ENCODE results near the gene ARHGAP4. TPM values are rescaled to one million over a fixed set of nuclear protein-coding genes. Genes with fewer than 3 reads are reported as not detected.

The ARHGAP4 gene
- total RNA-seq, 3 donors from 2014 or later, result 96.7 to 128 (median 108) TPM

DNA sequence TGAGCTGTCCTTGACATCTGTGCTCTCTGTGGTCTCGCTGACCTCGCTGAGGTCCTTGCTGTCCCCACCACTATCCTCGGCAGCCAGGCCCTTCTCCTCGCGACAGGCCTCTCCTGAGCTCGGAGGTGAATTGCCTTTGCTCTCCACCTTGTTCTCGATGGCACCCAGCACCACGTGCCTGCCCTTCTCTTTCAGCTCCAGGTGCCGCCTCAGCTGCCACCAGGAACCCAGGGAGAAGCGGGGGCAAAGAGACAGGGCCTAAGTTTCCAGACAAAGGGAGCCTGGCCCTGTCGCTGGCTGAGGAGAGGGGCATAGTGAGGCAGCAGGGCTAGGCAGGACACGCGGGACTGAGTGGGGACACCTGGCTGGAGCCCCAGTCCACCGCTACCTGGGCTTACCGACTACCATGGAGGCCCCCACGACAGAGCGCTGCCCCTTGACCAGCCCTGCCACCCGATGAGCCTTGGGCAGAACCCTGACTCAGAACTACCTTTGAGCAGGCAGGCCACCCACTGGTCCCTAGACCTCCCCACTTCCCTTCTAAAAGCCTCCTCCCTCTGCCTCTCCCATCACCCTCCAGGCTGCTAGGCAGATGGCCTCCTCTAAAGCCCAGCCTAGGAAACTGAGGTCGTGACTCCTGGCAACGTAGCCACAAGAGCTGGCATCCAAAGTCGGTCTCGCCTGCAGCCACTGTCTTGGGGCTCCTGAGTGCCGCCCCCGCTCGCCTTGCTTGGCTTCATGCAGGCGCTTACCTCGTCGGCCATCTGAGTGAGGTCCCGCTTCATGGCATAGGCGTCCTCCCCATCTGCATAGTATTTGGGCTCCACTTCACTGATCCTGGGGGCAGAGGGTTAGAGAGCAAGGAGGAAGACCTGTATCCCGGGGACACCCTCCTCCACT lies 4.2 kb upstream of the ARHGAP4 start:
- DNase-seq (no peak), ATAC-seq (no peak)
- H3K36me3 Mint-ChIP-seq (ENCODE audit: insufficient read depth), result peaks cover 3% of the 10 kb centered on the region
- H3K4me3 Mint-ChIP-seq, result no peak overlapping the region
- H3K4me1 Mint-ChIP-seq (ENCODE audit: low read depth), result peaks cover 16% of the 10 kb centered on the region
- no peaks in the 10 kb centered on the region for H3K27me3 Mint-ChIP-seq (ENCODE audit: low read depth)
- H3K9me3 Mint-ChIP-seq, result no peaks in the 10 kb centered on the region

DNA sequence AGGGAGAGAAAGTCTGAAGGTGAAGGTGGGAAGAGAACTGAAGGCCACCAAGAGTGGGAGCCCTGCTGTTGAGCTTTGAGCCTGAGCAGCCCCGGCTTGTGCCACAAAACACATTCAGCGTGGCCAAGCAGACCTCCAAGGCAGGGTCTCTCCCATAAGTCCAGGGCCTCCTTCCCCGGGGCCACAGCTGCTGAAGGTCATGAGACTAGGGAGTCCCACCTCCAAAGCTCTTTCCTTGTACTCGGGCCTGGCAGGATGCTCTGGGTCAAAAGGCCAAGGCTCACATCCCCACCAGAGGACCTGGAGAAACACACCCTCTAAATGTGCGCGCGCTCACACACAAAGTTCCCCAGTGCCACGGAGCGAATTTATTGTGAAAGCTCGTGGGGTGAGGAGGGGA lies 3.5 kb upstream of the ARHGAP4 start:
- Mint-ChIP-seq H3K27me3 (ENCODE audit: low read depth) (no peaks in the 10 kb centered on the region), H3K36me3 (ENCODE audit: insufficient read depth) (peaks cover 3% of the 10 kb centered on the region), H3K4me1 (ENCODE audit: low read depth) (peaks cover 18% of the 10 kb centered on the region), H3K4me3 (peak overlapping the region; percentile 70), H3K9me3 (no peaks in the 10 kb centered on the region)
- ATAC-seq (no peak), DNase-seq (no peak)

DNA sequence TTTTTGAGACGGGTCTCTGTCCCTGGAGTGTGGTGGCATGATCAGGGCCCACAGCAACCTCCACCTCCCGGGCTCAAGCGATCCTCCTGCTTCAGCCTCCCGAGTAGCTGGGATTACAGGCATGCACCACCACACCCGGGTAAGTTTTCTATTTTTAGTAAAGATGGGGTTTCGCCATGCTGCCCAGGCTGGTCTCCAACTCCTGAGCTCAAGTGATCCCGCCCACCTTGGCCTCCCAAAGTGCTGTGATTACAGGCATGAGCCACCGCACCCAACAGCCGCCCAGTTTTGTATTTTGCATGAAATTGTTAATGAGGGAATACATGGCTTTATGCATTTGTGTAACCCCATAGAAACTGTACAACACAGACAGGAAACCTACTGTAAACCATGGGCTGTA lies 2.8 kb upstream of the ARHGAP4 start:
- H3K27me3 Mint-ChIP-seq (ENCODE audit: low read depth), result no peaks in the 10 kb centered on the region
- H3K4me3 Mint-ChIP-seq, result peak overlapping the region; percentile 70
- peaks cover 21% of the 10 kb centered on the region for H3K4me1 Mint-ChIP-seq (ENCODE audit: low read depth)
- ATAC-seq (no peak), DNase-seq (no peak)
- H3K36me3 Mint-ChIP-seq (ENCODE audit: insufficient read depth), result peaks cover 3% of the 10 kb centered on the region
- no peaks in the 10 kb centered on the region for H3K9me3 Mint-ChIP-seq

DNA sequence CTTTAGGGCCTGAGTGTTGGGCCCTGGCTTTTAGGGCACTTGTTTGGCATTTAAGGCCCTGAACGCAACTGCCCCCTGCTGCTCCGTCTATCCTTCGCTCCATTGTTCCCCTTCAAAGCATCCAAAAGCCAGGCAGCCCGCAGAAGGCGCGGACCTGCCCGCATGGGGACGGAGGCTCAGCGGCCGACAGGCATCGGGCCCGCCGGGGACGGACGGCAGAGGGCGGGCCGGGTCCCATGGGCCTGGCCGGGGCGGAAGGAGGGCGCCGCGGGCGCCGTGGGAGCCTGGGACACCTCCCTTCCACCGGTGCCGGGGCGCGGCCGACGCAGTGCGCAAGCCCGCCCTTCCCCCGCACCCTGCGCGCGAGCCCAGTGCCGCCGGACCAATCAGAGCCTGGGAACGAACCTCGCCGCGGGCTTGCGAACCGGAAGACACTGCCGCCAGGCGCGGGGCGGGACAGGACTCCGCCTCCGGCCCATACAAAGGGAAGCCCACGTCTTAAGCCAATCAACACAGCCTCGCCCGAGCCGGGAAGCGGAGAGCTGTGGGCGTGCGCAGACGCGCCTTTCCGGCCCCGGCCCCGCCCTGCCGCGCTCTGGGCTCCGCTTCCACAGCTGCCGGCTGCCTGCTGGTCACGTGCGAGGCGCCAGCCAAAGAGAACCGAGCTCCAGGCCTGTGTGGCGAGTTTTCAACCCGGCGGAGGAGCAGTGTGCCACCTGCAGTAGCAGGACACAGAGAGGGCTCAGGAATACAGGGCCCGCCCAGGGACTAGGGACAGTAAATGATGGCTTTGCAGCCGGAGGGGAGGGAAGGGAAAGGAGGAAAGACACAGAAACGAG lies 2.1 kb upstream of the ARHGAP4 start:
- Mint-ChIP-seq H3K4me3 (peak overlapping the region; percentile 87), H3K27me3 (ENCODE audit: low read depth) (no peaks in the 10 kb centered on the region), H3K36me3 (ENCODE audit: insufficient read depth) (peaks cover 3% of the 10 kb centered on the region), H3K4me1 (ENCODE audit: low read depth) (peaks cover 24% of the 10 kb centered on the region), H3K9me3 (no peaks in the 10 kb centered on the region)
- DNase-seq (peak; percentile 92), ATAC-seq (peak; percentile 77 to 79)

DNA sequence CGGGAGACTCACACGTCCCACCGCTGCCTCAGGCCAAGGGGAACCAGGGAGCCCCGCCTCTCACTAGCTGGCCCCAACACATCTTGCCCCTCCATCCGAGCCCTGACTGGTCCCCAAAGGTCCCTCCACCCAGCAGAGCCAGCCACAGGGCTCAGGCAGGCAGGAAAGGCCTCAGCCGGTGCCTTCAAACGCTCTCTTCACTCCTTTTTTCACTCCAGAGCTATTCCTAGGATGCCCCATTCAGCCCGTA lies 1.5 kb upstream of the ARHGAP4 start:
- no peaks in the 10 kb centered on the region for H3K27me3 Mint-ChIP-seq (ENCODE audit: low read depth)
- H3K9me3 Mint-ChIP-seq, result no peaks in the 10 kb centered on the region
- no peak for DNase-seq
- peaks cover 27% of the 10 kb centered on the region for H3K4me1 Mint-ChIP-seq (ENCODE audit: low read depth)
- ATAC-seq, result no peak
- H3K4me3 Mint-ChIP-seq, result peak overlapping the region; percentile 87
- H3K36me3 Mint-ChIP-seq (ENCODE audit: insufficient read depth), result peaks cover 3% of the 10 kb centered on the region

DNA sequence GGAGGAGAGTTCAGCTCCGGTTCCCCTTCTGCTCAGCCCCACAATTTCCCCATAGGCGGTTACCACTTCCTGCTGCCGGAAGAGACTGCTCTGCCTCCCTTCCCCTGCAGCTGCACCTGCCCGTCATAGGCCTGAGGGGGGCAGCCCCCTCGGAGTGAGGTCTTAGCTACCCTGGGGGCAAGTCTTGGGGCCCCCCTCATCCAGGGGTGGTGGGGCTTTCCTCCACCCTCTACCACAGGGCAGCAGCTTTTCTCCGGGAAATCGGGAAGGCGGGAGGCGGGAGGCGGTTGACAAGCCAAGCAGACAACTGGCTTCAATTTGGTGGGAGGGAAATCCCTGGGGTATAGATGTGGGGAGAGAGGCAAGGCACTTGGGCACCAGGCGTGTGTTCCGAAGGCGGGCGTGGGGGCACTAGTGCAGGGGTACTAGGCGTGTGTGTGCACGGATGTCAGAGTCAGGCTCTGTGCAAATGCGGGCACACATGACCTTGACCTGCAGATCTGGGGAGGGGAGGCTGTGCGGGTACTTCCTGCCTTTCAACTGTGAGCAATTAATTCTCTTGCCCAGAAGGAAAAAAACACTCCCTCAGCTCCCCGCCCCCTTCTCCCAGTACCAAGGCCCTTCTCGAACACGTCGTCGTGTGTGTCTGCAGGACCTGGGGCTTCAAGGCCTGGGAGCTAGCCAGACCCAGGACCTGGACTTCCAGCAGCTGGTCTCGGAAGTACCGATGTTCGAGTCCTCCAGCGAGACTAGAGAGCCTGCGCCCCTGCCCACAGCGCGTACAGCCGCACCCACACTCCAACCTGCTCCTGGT lies 1.0 kb upstream of the ARHGAP4 start:
- peak; percentile 61 for DNase-seq
- peak; percentile 41 to 50 for ATAC-seq
- H3K4me3 Mint-ChIP-seq, result peak overlapping the region; percentile 87
- H3K9me3 Mint-ChIP-seq, result no peaks in the 10 kb centered on the region
- H3K27me3 Mint-ChIP-seq (ENCODE audit: low read depth), result no peaks in the 10 kb centered on the region
- H3K4me1 Mint-ChIP-seq (ENCODE audit: low read depth), result peaks cover 32% of the 10 kb centered on the region
- H3K36me3 Mint-ChIP-seq (ENCODE audit: insufficient read depth), result peaks cover 3% of the 10 kb centered on the region

DNA sequence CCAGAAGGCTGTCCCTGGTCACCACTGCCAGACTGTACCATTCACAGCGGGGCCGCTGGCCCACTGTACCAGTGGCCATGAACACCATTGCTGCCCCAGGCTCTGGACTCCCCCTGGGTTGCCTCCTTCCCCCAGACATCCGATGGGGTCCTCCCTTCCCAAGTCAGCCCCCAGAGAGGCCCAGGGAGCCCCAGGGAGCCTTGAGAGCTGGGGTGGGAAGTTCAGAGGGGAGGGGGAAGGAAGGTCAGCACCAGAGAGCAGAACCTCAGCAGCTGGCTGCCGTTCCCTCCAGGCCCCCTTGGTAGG lies 441 bp upstream of the ARHGAP4 start:
- peaks cover 35% of the 10 kb centered on the region for H3K4me1 Mint-ChIP-seq (ENCODE audit: low read depth)
- peaks cover 3% of the 10 kb centered on the region for H3K36me3 Mint-ChIP-seq (ENCODE audit: insufficient read depth)
- ATAC-seq (peak; percentile 0), DNase-seq (no peak)
- H3K9me3 Mint-ChIP-seq, result no peaks in the 10 kb centered on the region
- H3K27me3 Mint-ChIP-seq (ENCODE audit: low read depth), result no peaks in the 10 kb centered on the region
- peak overlapping the region; percentile 87 for H3K4me3 Mint-ChIP-seq

DNA sequence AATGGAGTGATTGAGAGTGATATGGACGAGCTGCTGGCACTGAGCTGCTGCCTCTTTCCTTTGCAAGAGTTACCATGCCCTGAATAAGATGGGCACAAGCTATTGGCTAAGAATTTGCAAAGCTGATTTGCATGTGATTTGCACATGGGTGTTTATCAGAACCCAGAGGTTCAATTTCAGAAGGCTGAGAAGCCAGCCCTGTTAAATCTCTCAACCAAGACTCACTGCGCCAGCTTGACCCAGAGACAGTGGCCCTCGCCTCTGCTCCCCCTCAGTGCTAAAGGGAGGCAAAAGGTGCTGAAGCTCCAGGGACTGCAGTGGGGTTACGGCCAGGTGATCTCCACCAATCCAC lies 701 bp downstream of the ARHGAP4 start:
- ATAC-seq (no peak), DNase-seq (no peak)
- H3K4me1 Mint-ChIP-seq (ENCODE audit: low read depth), result peaks cover 33% of the 10 kb centered on the region
- no peaks in the 10 kb centered on the region for H3K27me3 Mint-ChIP-seq (ENCODE audit: low read depth)
- peaks cover 3% of the 10 kb centered on the region for H3K36me3 Mint-ChIP-seq (ENCODE audit: insufficient read depth)
- peak overlapping the region; percentile 89 for H3K4me3 Mint-ChIP-seq
- H3K9me3 Mint-ChIP-seq, result no peaks in the 10 kb centered on the region

DNA sequence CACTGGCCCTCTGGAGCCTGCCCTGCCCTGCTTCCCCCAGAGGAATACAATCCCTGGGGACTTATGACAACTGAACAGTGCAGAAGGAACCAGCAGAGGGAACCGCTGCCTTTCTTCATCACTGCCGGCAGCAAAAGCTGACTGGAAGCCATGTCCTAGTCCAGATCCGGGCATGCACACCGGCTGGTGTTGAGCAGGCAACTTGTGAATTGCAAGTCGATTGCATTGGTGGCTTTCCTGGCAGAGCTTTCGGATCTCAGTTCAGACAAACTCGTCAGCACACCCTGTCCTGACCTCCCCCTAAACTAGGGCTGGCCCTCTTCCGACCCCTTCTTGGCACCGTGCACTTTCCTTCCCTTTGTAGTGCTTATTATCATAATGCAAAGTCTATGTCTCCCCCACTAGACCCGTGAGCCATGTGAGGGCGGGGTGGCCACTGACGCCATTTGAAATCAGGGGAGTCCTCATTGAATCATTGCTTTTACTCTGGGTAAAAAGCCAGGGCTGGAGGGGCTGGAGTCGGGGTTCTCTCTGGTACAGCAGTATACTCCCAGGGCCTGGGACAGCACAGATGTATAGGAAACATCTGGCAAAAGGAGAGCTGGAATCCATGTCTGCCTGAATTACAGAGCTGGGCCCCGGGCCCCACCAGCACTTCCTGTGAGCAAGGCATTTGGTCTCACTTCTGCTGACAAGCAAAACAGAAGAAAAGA lies 1.8 kb downstream of the ARHGAP4 start:
- Mint-ChIP-seq H3K36me3 (ENCODE audit: insufficient read depth) (peaks cover 3% of the 10 kb centered on the region), H3K4me1 (ENCODE audit: low read depth) (peaks cover 34% of the 10 kb centered on the region), H3K9me3 (no peaks in the 10 kb centered on the region), H3K27me3 (ENCODE audit: low read depth) (no peaks in the 10 kb centered on the region), H3K4me3 (peak overlapping the region; percentile 89)
- no peak for DNase-seq
- no peak for ATAC-seq

DNA sequence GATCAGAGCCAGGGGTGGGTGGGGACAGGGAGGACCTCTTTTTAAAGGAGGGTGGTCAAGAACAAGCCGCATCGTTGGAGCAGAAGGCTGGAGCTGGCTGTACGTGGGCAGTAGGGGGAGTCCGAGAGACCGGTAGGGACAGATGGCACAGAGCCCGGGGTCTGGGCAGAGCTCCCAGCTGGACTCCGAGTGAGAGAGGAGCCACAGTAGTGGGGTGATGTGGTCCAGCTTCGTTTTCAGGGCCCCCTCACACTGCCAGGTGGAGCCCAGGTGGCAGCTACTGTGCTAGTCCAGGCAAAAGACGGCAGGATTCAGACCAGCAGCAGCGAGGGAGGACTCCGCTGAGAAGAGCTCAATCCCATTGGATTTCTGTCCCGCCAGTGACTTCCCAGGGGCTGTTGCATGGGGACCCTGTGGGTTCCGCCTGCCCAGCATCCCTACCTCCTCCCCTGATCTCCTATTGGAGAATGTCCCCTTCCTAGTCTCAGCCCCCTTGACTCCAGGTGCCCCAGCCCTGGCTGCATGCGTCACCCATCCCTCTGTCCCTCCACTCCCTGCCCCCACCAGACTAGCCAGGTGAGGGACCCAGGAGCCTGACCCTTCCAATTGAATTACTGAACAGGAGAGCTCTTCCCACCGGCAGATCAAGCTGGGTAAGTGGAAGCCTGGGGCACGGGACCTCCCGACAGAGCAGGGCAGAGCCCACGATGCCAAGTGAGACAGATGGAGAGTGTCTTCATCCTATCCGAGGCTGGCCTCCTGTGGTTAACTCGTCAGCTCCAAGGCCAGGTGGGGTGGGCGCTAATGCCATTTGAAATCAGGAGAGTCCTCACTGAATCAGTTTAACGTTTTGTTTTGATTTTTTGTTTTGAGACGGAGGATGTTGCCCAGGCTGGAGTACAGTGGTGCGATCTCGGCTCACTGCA lies 2.9 kb downstream of the ARHGAP4 start:
- Mint-ChIP-seq H3K9me3 (no peaks in the 10 kb centered on the region), H3K27me3 (ENCODE audit: low read depth) (no peaks in the 10 kb centered on the region), H3K4me3 (peak overlapping the region; percentile 89), H3K36me3 (ENCODE audit: insufficient read depth) (no peaks in the 10 kb centered on the region), H3K4me1 (ENCODE audit: low read depth) (peaks cover 30% of the 10 kb centered on the region)
- no peak for DNase-seq
- ATAC-seq, result no peak

DNA sequence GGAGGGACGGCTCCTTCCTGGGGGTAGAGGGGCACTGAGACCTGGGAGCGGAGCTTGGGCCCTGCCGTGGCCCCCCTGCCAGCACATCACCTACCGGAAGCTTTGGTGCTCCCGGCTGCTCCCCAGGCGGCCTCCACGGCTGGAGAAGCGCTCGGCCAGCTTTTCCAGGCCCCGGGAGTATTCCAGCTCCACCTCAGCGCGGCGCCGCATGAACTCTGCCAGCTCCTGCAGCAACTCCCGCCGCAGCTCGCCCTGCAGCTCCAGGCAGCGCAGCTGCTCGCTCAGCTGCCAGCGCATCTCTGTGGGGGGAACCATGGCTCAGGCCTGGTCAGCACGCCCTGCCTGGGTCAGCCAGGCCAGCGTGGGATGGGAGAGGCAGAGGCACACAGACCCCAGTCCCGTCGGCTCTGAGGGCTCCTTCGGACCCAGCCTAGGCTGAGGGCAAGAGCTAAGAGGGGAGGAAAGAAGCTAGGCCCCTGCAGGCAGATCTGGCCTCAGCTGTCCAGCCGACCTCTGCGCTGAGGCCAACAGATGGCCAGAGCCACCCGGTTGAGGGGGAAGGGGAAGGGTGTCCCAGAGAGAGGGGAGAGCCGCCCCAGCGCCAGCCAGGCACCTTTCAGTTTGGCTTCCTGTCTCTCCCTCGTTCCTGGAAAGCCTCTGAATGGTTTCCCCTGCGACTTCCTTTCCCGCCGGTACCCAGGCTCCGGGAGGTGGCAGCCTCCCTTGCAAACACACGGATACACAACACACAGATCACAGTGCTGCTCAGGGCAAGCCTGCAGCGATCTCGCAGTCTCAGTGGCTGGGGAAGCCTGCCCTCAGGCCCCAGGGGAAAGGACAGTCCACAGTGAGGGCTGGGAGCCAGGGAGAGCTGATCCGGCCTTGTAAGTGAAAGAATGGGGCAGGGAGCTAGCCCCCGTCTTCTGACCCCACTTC lies 4.3 kb downstream of the ARHGAP4 start:
- H3K4me3 Mint-ChIP-seq, result peak overlapping the region; percentile 89
- peaks cover 28% of the 10 kb centered on the region for H3K4me1 Mint-ChIP-seq (ENCODE audit: low read depth)
- H3K36me3 Mint-ChIP-seq (ENCODE audit: insufficient read depth), result no peaks in the 10 kb centered on the region
- no peaks in the 10 kb centered on the region for H3K9me3 Mint-ChIP-seq
- DNase-seq (no peak), ATAC-seq (no peak)
- H3K27me3 Mint-ChIP-seq (ENCODE audit: low read depth), result no peaks in the 10 kb centered on the region

DNA sequence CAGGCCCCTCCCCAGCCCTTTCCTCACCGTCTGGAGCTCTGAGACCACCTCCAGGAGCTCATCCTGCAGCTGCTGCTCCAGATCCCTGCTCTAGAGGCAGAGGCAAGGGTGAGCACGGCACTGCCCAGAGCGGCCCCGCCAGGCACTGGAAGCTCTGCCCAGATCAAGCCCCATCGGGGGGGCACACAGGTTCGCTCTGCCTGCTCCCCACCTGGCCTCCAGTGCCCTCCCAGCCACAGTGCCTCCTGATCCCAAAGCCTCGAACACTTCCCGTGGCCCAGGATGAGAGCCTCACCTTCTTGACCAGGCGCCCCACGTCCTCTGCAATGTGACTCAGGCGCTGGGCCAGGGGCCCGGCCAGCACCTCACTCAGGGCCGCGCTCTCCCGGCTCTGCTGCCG lies 5.0 kb downstream of the ARHGAP4 start:
- Mint-ChIP-seq H3K36me3 (ENCODE audit: insufficient read depth) (no peaks in the 10 kb centered on the region), H3K9me3 (no peaks in the 10 kb centered on the region), H3K27me3 (ENCODE audit: low read depth) (no peaks in the 10 kb centered on the region), H3K4me3 (no peak overlapping the region), H3K4me1 (ENCODE audit: low read depth) (peaks cover 27% of the 10 kb centered on the region)
- DNase-seq (no peak), ATAC-seq (no peak)
